B cell (primary cell): Measurements from ENCODE around the gene SLC4A8.

Source experiments
- EZH2 ChIP-seq: IDR thresholded peaks from 2 replicates; pipeline ENCODE4 v1.6.1; 2012; ENCODE audit warnings: borderline replicate concordance, low read depth, mild to moderate bottlenecking, moderate library complexity, low read length; ENCODE audit not compliant: insufficient read depth, poor library complexity, severe bottlenecking
- TF ChIP-seq, protein P1 (sequence below): fragments of 200-600 bp; IDR thresholded peaks from one replicate; pipeline ENCODE4 v1.8.0; 2022; ENCODE audit warnings: antibody characterized with exemption, mild to moderate bottlenecking

DNA sequence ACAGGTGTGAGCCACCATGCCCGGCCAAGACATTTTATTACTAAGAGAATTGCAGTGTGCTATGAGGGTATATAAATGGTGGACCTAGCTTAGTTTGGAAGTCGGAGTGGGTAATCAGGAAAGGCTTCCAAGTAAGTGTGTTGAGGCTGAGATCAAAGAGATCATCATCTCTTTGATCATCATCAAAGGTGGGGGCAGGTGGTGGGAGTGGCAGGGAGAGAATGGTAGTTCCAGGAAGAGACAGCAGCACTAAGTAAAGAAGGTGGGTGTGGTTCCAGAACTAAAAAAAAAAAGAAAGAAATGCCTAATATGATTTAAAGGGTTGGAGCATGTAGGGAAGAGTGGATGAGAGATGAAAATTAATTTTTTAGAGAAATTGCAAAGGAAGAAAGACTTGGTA is 14.7 kb downstream of the SLC4A8 start:
- TF ChIP-seq, protein P1, sequence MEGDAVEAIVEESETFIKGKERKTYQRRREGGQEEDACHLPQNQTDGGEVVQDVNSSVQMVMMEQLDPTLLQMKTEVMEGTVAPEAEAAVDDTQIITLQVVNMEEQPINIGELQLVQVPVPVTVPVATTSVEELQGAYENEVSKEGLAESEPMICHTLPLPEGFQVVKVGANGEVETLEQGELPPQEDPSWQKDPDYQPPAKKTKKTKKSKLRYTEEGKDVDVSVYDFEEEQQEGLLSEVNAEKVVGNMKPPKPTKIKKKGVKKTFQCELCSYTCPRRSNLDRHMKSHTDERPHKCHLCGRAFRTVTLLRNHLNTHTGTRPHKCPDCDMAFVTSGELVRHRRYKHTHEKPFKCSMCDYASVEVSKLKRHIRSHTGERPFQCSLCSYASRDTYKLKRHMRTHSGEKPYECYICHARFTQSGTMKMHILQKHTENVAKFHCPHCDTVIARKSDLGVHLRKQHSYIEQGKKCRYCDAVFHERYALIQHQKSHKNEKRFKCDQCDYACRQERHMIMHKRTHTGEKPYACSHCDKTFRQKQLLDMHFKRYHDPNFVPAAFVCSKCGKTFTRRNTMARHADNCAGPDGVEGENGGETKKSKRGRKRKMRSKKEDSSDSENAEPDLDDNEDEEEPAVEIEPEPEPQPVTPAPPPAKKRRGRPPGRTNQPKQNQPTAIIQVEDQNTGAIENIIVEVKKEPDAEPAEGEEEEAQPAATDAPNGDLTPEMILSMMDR = no peak
- no peak for TF ChIP-seq EZH2
